Right lobe of liver (tissue), 4 donors: Measurements from ENCODE around the gene ANKRD11.

Experiments
- POLR2A ChIP-seq: fragments of 450-650 bp; IDR thresholded peaks from one replicate; pipeline ENCODE4 v1.6.1; 2017; ENCODE audit warnings: antibody characterized with exemption, mild to moderate bottlenecking
- TF ChIP-seq, protein P1 (sequence below), 4 donors: fragments of 200-600 bp in 3 of 4; fragments of 450-650 bp in 1 of 4; IDR thresholded peaks; one replicate each; pipeline versions ENCODE4 v1.5.1 to v1.8.0; 2016 to 2022; ENCODE audit warnings: antibody characterized with exemption in 4 of 4, mild to moderate bottlenecking in 2 of 4
- donor health status: DM: no; HTN: no; CAD: no.
- donor health status: DM: no; HTN: no; CAD: no.
- donor health status: DM: no; HTN: yes; CAD: no.

DNA sequence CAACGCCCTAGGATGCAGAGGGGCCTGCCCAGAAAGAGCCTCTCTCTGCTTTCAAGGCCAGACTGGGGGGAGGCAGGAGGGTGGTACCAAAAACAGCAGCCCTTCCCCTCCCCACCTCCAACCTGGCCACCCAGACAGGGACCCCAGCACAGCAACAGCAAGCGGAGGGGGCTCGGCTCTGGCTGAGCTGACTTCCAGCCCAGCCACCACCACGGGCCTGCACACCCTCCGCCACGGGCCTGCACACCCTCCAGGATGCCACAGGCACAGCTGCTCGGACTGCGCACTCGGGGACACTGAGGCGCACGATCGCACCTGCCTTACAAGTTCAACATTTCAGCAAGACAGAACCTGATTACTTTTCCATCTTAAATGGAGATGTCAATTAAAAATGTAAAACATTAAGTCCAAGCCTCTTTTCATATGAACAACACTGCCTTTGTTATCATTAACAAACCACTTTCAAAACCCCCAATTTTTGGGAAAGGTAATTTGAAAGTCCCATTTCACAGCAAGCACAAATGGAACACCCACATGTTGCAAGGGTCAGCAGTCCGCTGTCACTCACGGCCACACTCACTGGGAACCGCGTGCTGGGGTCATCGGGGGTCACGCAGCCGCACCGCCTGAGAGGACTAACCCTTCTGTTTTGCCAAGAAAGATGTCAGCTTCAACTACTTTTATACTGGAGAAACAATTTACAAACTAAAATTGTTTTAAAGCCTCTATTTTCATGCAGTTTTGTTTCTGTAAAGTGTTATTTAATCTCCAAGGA, 76.4 kb downstream of the ANKRD11 start:
- TF ChIP-seq, protein P1, sequence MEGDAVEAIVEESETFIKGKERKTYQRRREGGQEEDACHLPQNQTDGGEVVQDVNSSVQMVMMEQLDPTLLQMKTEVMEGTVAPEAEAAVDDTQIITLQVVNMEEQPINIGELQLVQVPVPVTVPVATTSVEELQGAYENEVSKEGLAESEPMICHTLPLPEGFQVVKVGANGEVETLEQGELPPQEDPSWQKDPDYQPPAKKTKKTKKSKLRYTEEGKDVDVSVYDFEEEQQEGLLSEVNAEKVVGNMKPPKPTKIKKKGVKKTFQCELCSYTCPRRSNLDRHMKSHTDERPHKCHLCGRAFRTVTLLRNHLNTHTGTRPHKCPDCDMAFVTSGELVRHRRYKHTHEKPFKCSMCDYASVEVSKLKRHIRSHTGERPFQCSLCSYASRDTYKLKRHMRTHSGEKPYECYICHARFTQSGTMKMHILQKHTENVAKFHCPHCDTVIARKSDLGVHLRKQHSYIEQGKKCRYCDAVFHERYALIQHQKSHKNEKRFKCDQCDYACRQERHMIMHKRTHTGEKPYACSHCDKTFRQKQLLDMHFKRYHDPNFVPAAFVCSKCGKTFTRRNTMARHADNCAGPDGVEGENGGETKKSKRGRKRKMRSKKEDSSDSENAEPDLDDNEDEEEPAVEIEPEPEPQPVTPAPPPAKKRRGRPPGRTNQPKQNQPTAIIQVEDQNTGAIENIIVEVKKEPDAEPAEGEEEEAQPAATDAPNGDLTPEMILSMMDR (IDR thresholded peaks at IDR 0.05) = no peak
- TF ChIP-seq POLR2A = no peak
